Adipocyte (in vitro differentiated cells): Measurements from ENCODE around the gene ARAP2.

Experiments
- DNase-seq: peaks from one replicate; pipeline ENCODE4 v3.0.0-alpha.2; 2015; ENCODE audit warnings: low read depth
- H3K27me3 ChIP-seq: replicated peaks from 2 replicates; pipeline ENCODE4 v1.7.0; 2013; ENCODE audit warnings: mild to moderate bottlenecking, low read length, moderate library complexity; ENCODE audit not compliant: control insufficient read depth, insufficient read depth
- H3K36me3 ChIP-seq: 2 replicates; pipeline ENCODE4 v1.7.0; 2013; ENCODE audit warnings: low read length, mild to moderate bottlenecking, moderate library complexity; ENCODE audit not compliant: control insufficient read depth, insufficient read depth, severe bottlenecking
- H3K4me1 ChIP-seq: 2 replicates; pipeline ENCODE4 v1.7.0; 2013; ENCODE audit warnings: mild to moderate bottlenecking, low read length, moderate library complexity; ENCODE audit not compliant: control insufficient read depth, insufficient read depth
- H3K4me3 ChIP-seq: 2 replicates; pipeline ENCODE4 v1.7.0; 2013; ENCODE audit warnings: mild to moderate bottlenecking, low read length, moderate library complexity
- H3K9ac ChIP-seq: 2 replicates; pipeline ENCODE4 v1.7.0; 2013; ENCODE audit warnings: mild to moderate bottlenecking, low read length, moderate library complexity
- H3K9me3 ChIP-seq: 2 replicates; pipeline ENCODE4 v1.7.0; 2013; ENCODE audit warnings: mild to moderate bottlenecking, low read length, moderate library complexity; ENCODE audit not compliant: control insufficient read depth

The ARAP2 gene

GRCh38 chr4:36233567-36234266 is 10.6 kb downstream of the ARAP2 start:
- no peaks in the 10 kb centered on the region for H3K4me1 ChIP-seq
- no peaks in the 10 kb centered on the region for H3K27me3 ChIP-seq
- DNase-seq: no peak
- H3K9ac ChIP-seq: no peak overlapping the region
- no peak overlapping the region for H3K4me3 ChIP-seq
- H3K36me3 ChIP-seq: no peaks in the 10 kb centered on the region
- H3K9me3 ChIP-seq: no peaks in the 10 kb centered on the region

- H3K4me1 ChIP-seq: no peaks in the 10 kb centered on the region
These were observed 13.8 kb downstream of the ARAP2 start for GRCh38 chr4:36230534-36230933.

GRCh38 chr4:36227913-36228312 is 16.4 kb downstream of the ARAP2 start:
- Histone ChIP-seq H3K4me1 (no peaks in the 10 kb centered on the region), H3K9ac (no peak overlapping the region), H3K36me3 (no peaks in the 10 kb centered on the region), H3K4me3 (no peak overlapping the region), H3K9me3 (no peaks in the 10 kb centered on the region), H3K27me3 (no peaks in the 10 kb centered on the region)
- no peak for DNase-seq

More at GRCh38 chr4:36230534-36230933, 13.8 kb downstream of the ARAP2 start:
- Histone ChIP-seq H3K36me3 (no peaks in the 10 kb centered on the region), H3K4me3 (no peak overlapping the region), H3K27me3 (no peaks in the 10 kb centered on the region), H3K9ac (no peak overlapping the region), H3K9me3 (no peaks in the 10 kb centered on the region)
- DNase-seq: no peak

- Histone ChIP-seq H3K4me1 (no peaks in the 10 kb centered on the region), H3K4me3 (no peak overlapping the region), H3K36me3 (no peaks in the 10 kb centered on the region), H3K9me3 (no peaks in the 10 kb centered on the region), H3K9ac (no peak overlapping the region), H3K27me3 (no peaks in the 10 kb centered on the region)
- DNase-seq: no peak
These were observed 17.7 kb downstream of the ARAP2 start for GRCh38 chr4:36226430-36227227.

DNA sequence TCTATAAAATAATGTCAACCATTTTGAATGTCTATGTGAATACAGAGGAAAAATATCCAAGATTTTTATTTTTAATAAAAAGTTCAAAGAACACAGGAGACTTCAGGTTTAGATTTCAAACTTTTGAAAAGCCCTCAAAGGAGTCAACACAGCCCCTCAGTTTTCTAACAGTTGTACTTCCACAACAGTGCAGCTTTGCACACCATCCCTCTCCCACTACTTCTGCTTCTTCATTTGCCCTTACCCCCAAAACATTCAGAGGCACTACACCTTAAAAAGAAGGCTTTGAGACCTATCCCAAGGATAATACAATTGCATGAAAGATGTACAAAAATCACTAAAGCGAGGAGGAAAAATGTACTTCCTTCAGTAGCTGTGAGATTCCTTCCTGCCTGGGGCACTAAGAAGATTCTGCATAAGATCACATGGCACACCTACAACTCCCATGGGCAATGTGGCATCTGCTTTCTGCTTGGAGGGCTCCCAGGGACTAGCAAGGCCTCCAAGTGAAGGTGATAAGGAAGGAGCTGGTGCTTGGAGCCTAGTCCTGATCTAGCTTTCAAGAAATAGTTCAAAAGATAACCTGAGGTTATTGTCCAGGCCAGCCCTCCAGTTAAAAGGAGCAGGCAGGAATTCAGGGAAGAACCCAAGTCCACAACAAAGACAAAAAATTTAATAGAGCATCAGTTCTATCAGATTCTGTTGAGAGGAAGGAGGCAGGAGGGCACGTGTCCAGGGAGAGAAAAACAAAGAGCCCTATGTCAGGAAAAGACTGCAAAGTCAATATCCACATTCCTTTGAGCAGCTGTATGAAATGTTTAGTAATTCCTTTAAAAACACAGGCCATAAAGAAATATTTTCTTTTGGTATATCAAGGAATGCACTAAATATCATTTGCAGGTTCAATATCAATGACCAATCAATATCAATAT is 19.1 kb downstream of the ARAP2 start:
- Histone ChIP-seq H3K4me1 (no peaks in the 10 kb centered on the region), H3K27me3 (no peaks in the 10 kb centered on the region), H3K4me3 (no peak overlapping the region), H3K36me3 (no peaks in the 10 kb centered on the region), H3K9ac (no peak overlapping the region), H3K9me3 (no peaks in the 10 kb centered on the region)
- DNase-seq: no peak

GRCh38 chr4:36222702-36223101 is 21.6 kb downstream of the ARAP2 start:
- H3K4me3 ChIP-seq: no peak overlapping the region
- H3K36me3 ChIP-seq: no peaks in the 10 kb centered on the region
- H3K9me3 ChIP-seq: no peaks in the 10 kb centered on the region
- DNase-seq: no peak
- H3K4me1 ChIP-seq: no peaks in the 10 kb centered on the region
- H3K9ac ChIP-seq: no peak overlapping the region
- no peaks in the 10 kb centered on the region for H3K27me3 ChIP-seq

- Histone ChIP-seq H3K27me3 (no peaks in the 10 kb centered on the region), H3K4me1 (no peaks in the 10 kb centered on the region), H3K9me3 (no peaks in the 10 kb centered on the region), H3K9ac (no peak overlapping the region), H3K36me3 (no peaks in the 10 kb centered on the region), H3K4me3 (no peak overlapping the region)
- DNase-seq: no peak
These were observed 23.5 kb downstream of the ARAP2 start for GRCh38 chr4:36220776-36221175.

DNA sequence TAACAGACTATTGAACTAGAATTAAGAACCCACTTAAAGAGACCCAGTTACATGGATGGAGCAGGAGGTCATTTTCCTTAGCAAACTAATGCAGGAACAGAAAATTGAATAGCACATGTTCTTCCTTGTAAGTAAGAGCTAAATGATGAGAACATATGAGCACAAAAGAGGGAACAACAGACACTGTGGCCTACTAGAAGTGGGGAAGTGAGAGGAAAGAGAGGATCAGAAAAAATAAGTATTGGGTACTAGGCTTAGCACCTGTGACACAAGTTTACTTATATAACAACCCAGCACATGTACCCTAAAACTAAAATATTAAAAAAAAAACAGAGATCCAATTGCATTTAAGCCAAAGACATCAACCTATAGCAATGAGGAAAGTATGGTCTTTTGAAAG is 26.2 kb downstream of the ARAP2 start:
- no peak overlapping the region for H3K9ac ChIP-seq
- H3K9me3 ChIP-seq: no peaks in the 10 kb centered on the region
- no peaks in the 10 kb centered on the region for H3K27me3 ChIP-seq
- DNase-seq: no peak
- H3K4me1 ChIP-seq: no peaks in the 10 kb centered on the region
- H3K36me3 ChIP-seq: no peaks in the 10 kb centered on the region
- no peak overlapping the region for H3K4me3 ChIP-seq

DNA sequence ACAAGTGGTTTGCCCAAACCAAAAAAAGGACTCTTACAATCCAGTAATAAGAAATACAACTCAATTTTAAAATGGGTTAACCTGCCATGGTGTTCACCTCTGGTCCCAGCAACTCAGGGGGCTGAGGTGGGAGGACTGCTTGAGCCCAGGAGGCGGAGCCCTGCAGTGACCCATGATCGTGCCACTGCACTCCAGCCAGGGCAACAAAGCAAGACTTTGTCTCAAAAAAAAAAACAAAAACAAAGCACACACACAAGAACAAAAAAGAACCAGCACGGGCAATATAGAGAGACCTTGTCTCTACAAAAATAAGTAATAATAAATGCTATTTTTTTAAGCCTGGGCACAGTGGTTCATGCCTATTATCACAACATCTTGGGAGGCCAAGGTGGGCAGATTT is 28.7 kb downstream of the ARAP2 start:
- Histone ChIP-seq H3K4me3 (no peak overlapping the region), H3K4me1 (no peaks in the 10 kb centered on the region), H3K36me3 (no peaks in the 10 kb centered on the region), H3K9me3 (no peaks in the 10 kb centered on the region), H3K27me3 (no peaks in the 10 kb centered on the region), H3K9ac (no peak overlapping the region)
- no peak for DNase-seq

GRCh38 chr4:36214735-36215485 is 29.4 kb downstream of the ARAP2 start:
- no peaks in the 10 kb centered on the region for H3K4me1 ChIP-seq
- no peaks in the 10 kb centered on the region for H3K9me3 ChIP-seq
- H3K27me3 ChIP-seq: no peaks in the 10 kb centered on the region
- DNase-seq: no peak
- H3K9ac ChIP-seq: no peak overlapping the region
- H3K36me3 ChIP-seq: no peaks in the 10 kb centered on the region
- H3K4me3 ChIP-seq: no peak overlapping the region
